ENCODE data around the gene TMEM131L.

TMEM131L gene

DNA sequence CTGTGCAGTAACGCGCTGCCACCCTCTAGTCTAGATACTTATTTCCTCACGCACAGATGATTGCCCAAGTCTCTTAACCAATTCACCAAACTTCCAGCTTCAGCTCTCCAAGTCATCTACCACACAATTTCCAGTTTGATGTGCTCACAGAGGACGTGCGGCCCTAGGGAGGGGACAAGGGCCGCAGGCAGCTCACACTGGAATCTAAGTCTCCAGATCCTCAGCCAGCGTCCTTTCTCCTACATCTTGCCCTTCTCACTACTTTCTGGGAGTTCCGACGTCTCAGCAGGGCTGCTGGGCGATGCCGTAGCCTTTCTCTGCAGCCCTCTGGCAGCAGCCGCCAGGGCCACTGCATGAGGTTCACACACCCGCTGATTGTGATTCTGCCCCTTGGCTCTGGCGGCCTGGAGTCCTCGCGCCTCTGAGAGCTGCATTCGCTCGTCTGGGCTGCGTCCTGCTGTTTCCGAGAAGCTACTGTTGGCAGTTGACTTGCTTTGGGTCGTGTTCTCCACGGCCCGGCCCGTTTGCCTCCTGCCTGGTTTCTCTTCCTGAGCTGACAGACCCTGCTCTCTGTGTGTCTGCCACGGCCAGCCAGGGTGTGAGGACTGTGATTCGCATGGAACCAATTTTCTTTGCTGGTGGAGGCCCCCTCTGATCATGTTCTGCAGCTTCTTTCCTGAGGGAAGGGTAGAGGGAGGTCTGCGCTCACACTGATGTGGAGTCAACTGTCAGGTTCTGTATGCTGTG, 14.1 kb upstream of the TMEM131L start:
- no peaks in the 10 kb centered on the region for H3K9me3 ChIP-seq (ENCODE audit: control insufficient read depth, insufficient read depth, low read length)
- H3K79me2 ChIP-seq (ENCODE audit: control insufficient read depth, low read length) = no peaks in the 10 kb centered on the region
- H3K4me2 ChIP-seq (ENCODE audit: low read length) = no peak overlapping the region
- no peaks in the 10 kb centered on the region for H3K9me2 ChIP-seq (replicated peaks; ENCODE audit: control insufficient read depth, low read length)
- H3F3A ChIP-seq (ENCODE audit: control insufficient read depth, insufficient read depth) = peaks cover under 1% of the 10 kb centered on the region; the same call in 1 of the 2 replicates
- H4K20me1 ChIP-seq (ENCODE audit: control insufficient read depth, insufficient read depth, low read depth, low read length) = no peaks in the 10 kb centered on the region
- TF ChIP-seq EZH2phosphoT487 (IDR thresholded peaks at IDR 0.05; ENCODE audit: borderline replicate concordance, low read length) = no peak
- TF ChIP-seq, protein P1, sequence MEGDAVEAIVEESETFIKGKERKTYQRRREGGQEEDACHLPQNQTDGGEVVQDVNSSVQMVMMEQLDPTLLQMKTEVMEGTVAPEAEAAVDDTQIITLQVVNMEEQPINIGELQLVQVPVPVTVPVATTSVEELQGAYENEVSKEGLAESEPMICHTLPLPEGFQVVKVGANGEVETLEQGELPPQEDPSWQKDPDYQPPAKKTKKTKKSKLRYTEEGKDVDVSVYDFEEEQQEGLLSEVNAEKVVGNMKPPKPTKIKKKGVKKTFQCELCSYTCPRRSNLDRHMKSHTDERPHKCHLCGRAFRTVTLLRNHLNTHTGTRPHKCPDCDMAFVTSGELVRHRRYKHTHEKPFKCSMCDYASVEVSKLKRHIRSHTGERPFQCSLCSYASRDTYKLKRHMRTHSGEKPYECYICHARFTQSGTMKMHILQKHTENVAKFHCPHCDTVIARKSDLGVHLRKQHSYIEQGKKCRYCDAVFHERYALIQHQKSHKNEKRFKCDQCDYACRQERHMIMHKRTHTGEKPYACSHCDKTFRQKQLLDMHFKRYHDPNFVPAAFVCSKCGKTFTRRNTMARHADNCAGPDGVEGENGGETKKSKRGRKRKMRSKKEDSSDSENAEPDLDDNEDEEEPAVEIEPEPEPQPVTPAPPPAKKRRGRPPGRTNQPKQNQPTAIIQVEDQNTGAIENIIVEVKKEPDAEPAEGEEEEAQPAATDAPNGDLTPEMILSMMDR (IDR thresholded peaks at IDR 0.05; ENCODE audit: low read depth, low read length, poor library complexity, severe bottlenecking) = no peak
- no peaks in the 10 kb centered on the region for H3K27me3 ChIP-seq (ENCODE audit: control insufficient read depth, low read length)
- no peaks in the 10 kb centered on the region for H3K36me3 ChIP-seq (ENCODE audit: control insufficient read depth, low read length)
- peaks cover 40% of the 10 kb centered on the region for H3K4me1 ChIP-seq (ENCODE audit: control insufficient read depth, low read length)
- H3K27ac ChIP-seq (ENCODE audit: low read depth, low read length) = no peak overlapping the region
- no peak overlapping the region for H3K4me3 ChIP-seq (ENCODE audit: low read length)

DNA sequence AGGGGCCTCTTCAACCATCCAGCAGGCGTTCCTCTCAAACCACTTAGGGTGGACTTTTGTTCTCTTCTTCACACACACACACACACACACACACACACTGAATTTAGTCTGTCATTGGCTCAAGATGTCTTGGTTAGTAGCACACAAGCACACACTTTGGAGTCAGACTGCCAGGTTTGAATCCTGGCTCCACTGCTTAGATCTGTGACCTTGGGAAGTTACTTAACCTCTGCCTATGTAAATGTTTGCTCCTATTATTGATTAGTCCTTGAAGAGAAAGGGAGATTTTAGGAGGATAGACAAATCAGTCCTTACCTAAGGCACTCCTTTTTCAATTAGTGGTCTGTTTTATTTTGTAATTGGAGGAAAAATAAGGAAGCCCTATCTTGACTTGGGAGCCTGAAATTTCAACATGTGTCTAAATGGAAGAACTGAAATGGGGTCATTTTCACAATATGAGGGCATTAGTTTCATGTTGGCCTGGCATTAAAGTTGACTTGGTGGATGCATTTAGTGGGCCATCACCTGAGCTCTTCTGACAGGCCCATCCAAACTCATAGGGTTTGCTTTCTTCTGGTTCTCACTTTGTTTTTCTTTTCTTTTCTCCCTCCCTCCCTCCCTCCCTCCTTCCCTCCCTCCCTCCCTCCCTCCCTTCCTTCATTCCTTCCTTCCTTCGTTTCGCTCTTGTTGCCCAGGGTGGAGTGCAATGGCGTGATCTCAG, 13.3 kb upstream of the TMEM131L start:
- Histone ChIP-seq H3K79me2 (ENCODE audit: control insufficient read depth, low read length) (no peaks in the 10 kb centered on the region), H3K9me2 (replicated peaks; ENCODE audit: control insufficient read depth, low read length) (no peaks in the 10 kb centered on the region), H3K9me3 (ENCODE audit: control insufficient read depth, insufficient read depth, low read length) (no peaks in the 10 kb centered on the region), H3F3A (ENCODE audit: control insufficient read depth, insufficient read depth) (no peaks in the 10 kb centered on the region; the same call in 1 of the 2 replicates), H3K4me1 (ENCODE audit: control insufficient read depth, low read length) (peaks cover 40% of the 10 kb centered on the region), H3K4me3 (ENCODE audit: low read length) (no peak overlapping the region), H3K36me3 (ENCODE audit: control insufficient read depth, low read length) (no peaks in the 10 kb centered on the region), H4K20me1 (ENCODE audit: control insufficient read depth, insufficient read depth, low read depth, low read length) (no peaks in the 10 kb centered on the region), H3K4me2 (ENCODE audit: low read length) (no peak overlapping the region), H3K27ac (ENCODE audit: low read depth, low read length) (no peak overlapping the region), H3K27me3 (ENCODE audit: control insufficient read depth, low read length) (no peaks in the 10 kb centered on the region)
- TF ChIP-seq, protein P1 (IDR thresholded peaks at IDR 0.05; ENCODE audit: low read depth, low read length, poor library complexity, severe bottlenecking) = no peak
- no peak for TF ChIP-seq EZH2phosphoT487 (IDR thresholded peaks at IDR 0.05; ENCODE audit: borderline replicate concordance, low read length)

DNA sequence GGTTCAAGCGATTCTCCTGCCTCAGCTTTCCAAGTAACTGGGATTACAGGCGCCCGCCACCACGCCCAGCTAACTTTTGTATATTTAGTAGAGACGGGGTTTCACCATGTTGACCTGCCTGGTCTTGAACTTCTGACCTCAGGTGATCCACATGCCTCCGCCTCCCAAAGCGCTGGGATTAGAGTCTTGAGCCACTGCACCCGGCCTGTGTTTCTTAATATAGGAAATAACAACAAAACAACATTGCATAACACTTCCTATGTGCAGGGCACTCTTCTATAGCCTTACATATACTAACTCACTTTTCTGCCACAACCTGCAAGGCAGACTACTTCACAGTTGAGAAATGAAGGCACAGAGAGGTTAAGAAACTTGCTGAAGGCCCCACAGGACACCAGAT, 12.8 kb upstream of the TMEM131L start:
- Histone ChIP-seq H3K4me2 (ENCODE audit: low read length) (no peak overlapping the region), H3F3A (ENCODE audit: control insufficient read depth, insufficient read depth) (no peaks in the 10 kb centered on the region; the same call in 1 of the 2 replicates), H3K27ac (ENCODE audit: low read depth, low read length) (no peak overlapping the region), H3K36me3 (ENCODE audit: control insufficient read depth, low read length) (no peaks in the 10 kb centered on the region), H3K9me3 (ENCODE audit: control insufficient read depth, insufficient read depth, low read length) (no peaks in the 10 kb centered on the region), H3K79me2 (ENCODE audit: control insufficient read depth, low read length) (no peaks in the 10 kb centered on the region), H3K27me3 (ENCODE audit: control insufficient read depth, low read length) (no peaks in the 10 kb centered on the region), H3K4me3 (ENCODE audit: low read length) (no peak overlapping the region), H4K20me1 (ENCODE audit: control insufficient read depth, insufficient read depth, low read depth, low read length) (no peaks in the 10 kb centered on the region), H3K4me1 (ENCODE audit: control insufficient read depth, low read length) (peaks cover 37% of the 10 kb centered on the region), H3K9me2 (replicated peaks; ENCODE audit: control insufficient read depth, low read length) (no peaks in the 10 kb centered on the region)
- TF ChIP-seq, protein P1 (IDR thresholded peaks at IDR 0.05; ENCODE audit: low read depth, low read length, poor library complexity, severe bottlenecking) = no peak
- no peak for TF ChIP-seq EZH2phosphoT487 (IDR thresholded peaks at IDR 0.05; ENCODE audit: borderline replicate concordance, low read length)
